Gastrocnemius medialis (tissue), 4 donors: ENCODE data around the gene CFAP46. TPM values are rescaled to one million over a fixed set of nuclear protein-coding genes. Genes with fewer than 3 reads are reported as not detected.

ENCODE experiments used
- ATAC-seq, 2 donors: fragments of 150-250 bp; one replicate each; pipeline ENCODE4 v1.9.1; 2016
- DNase-seq, 2 donors: peaks; one replicate each; pipeline ENCODE4 v3.0.0-alpha.2; 2019
- H3K27ac ChIP-seq, 4 donors: fragments of 200-600 bp; sonication (generic); 1 replicate in 1 of 4; 2 replicates in 3 of 4; pipeline ENCODE4 v1.5.1; 2016 to 2018; ENCODE audit warnings: mild to moderate bottlenecking in 2 of 4, moderate library complexity in 1 of 4
- H3K27me3 ChIP-seq, 3 donors: fragments of 200-600 bp; sonication (generic) in 2 of 3; 1 replicate in 1 of 3; 2 replicates in 2 of 3; pipeline versions ENCODE4 v1.5.1 to v1.6.0; 2016 to 2019; ENCODE audit warnings: mild to moderate bottlenecking in 1 of 3, moderate library complexity in 1 of 3
- H3K36me3 ChIP-seq, 2 donors: fragments of 200-600 bp; sonication (generic) in 1 of 2; one replicate each; pipeline ENCODE4 v1.5.1; 2017 to 2018
- H3K4me1 ChIP-seq, 2 donors: fragments of 200-600 bp; sonication (generic) in 1 of 2; one replicate each; pipeline ENCODE4 v1.5.1; 2016 to 2017; ENCODE audit warnings: mild to moderate bottlenecking in 2 of 2
- H3K4me3 ChIP-seq, 4 donors: fragments of 200-600 bp; sonication (generic) in 3 of 4; 1 replicate in 1 of 4; 2 replicates in 3 of 4; pipeline ENCODE4 v1.5.1; 2016 to 2019; ENCODE audit warnings: mild to moderate bottlenecking in 2 of 4
- H3K9me3 ChIP-seq, 3 donors: fragments of 200-600 bp; sonication (generic) in 2 of 3; 1 replicate in 1 of 3; 2 replicates in 2 of 3; pipeline ENCODE4 v1.5.1; 2016 to 2019
- CTCF ChIP-seq, 5 experiments: fragments of 450-650 bp in 3 of 5; fragments of 200-600 bp in 2 of 5; sonication (generic) in 2 of 5; IDR thresholded peaks in 4 of 5; conservative IDR thresholded peaks in 1 of 5; 1 replicate in 4 of 5; 2 replicates in 1 of 5; pipeline ENCODE4 v1.5.1; 2016 to 2019; ENCODE audit warnings: antibody characterized with exemption in 5 of 5, mild to moderate bottlenecking in 3 of 5, moderate library complexity in 3 of 5
- POLR2A ChIP-seq, 2 donors: fragments of 450-650 bp; IDR thresholded peaks; one replicate each; pipeline ENCODE4 v1.6.1; 2017; ENCODE audit warnings: antibody characterized with exemption in 2 of 2, mild to moderate bottlenecking in 2 of 2, moderate library complexity in 2 of 2
- in situ Hi-C, 4 donors: fragments of 200-750 bp; cut with MboI; loops; one replicate each; pipeline versions ENCODE4 v1.15.0 to v1.8.0; 2017; ENCODE audit warnings: low sequenced_read_pairs in 4 of 4
- intact Hi-C: fragments of 100-400 bp; cut with DNase I; formaldehyde crosslinking; loops from one replicate; pipeline ENCODE4 v1.15.1; 2023; ENCODE audit warnings: low total_unique reads
- total RNA-seq, 4 donors: library from RNA; depleted of rRNA; stranded (reverse); fragments of >200 nt; gene quantifications; one replicate each; pipeline versions ENCODE4 v1.1.0 to v1.2.3, GENCODE V29; 2016

CFAP46 gene
- total RNA-seq, 4 donors from 2014 or later: 4.2 to 27.9 (median 11.9) TPM

GRCh38 chr10:132870426-132870825, 71.9 kb downstream of the CFAP46 start:
- Histone ChIP-seq H3K27me3 (peaks cover 7 to 18% (median 9%) of the 10 kb centered on the region in 3 donors), H3K36me3 (no peaks in the 10 kb centered on the region), H3K9me3 (no peaks in the 10 kb centered on the region), H3K4me3 (no peak overlapping the region), H3K4me1 (no peaks in the 10 kb centered on the region), H3K27ac (no peak overlapping the region)
- ATAC-seq (no peak), DNase-seq (no peak)
- intact Hi-C loops: no loop called here
- TF ChIP-seq CTCF (IDR thresholded peaks at IDR 0.05 in 4 of 5, conservative IDR thresholded peaks at IDR 0.05 in 1 of 5) (no peak), POLR2A (IDR thresholded peaks at IDR 0.05) (no peak)
- in situ Hi-C loops: no loop called here

GRCh38 chr10:132869621-132870020, 72.7 kb downstream of the CFAP46 start:
- no peak for DNase-seq
- Histone ChIP-seq H3K4me1 (no peaks in the 10 kb centered on the region), H3K27ac (no peak overlapping the region), H3K27me3 (peaks cover 5 to 16% (median 13%) of the 10 kb centered on the region in 3 donors), H3K36me3 (no peaks in the 10 kb centered on the region), H3K9me3 (no peaks in the 10 kb centered on the region), H3K4me3 (no peak overlapping the region)
- no peak for ATAC-seq
- intact Hi-C loops (no loop called here), in situ Hi-C loops (no loop called here)
- no peak for TF ChIP-seq CTCF (IDR thresholded peaks at IDR 0.05 in 4 of 5, conservative IDR thresholded peaks at IDR 0.05 in 1 of 5)
- no peak for TF ChIP-seq POLR2A (IDR thresholded peaks at IDR 0.05)

GRCh38 chr10:132868995-132869394, 73.4 kb downstream of the CFAP46 start:
- H3K4me3 ChIP-seq: no peak overlapping the region
- no peak overlapping the region for H3K27ac ChIP-seq
- in situ Hi-C loops: no loop called here
- no peaks in the 10 kb centered on the region for H3K9me3 ChIP-seq
- H3K27me3 ChIP-seq: peaks cover 5 to 16% (median 13%) of the 10 kb centered on the region in 3 donors
- TF ChIP-seq POLR2A (IDR thresholded peaks at IDR 0.05): no peak
- no peak for TF ChIP-seq CTCF (IDR thresholded peaks at IDR 0.05 in 4 of 5, conservative IDR thresholded peaks at IDR 0.05 in 1 of 5)
- ATAC-seq (no peak), DNase-seq (no peak)
- no peaks in the 10 kb centered on the region for H3K36me3 ChIP-seq
- no peaks in the 10 kb centered on the region for H3K4me1 ChIP-seq
- intact Hi-C loops: no loop called here

- DNase-seq: peak in 1 of 2 donors; percentile 3
- no peak for ATAC-seq
Observed at GRCh38 chr10:132867801-132868644, 74.3 kb downstream of the CFAP46 start.

More at GRCh38 chr10:132867801-132868644, 74.3 kb downstream of the CFAP46 start:
- H3K9me3 ChIP-seq: no peaks in the 10 kb centered on the region
- H3K36me3 ChIP-seq: no peaks in the 10 kb centered on the region
- H3K4me3 ChIP-seq: no peak overlapping the region
- TF ChIP-seq CTCF (IDR thresholded peaks at IDR 0.05 in 4 of 5, conservative IDR thresholded peaks at IDR 0.05 in 1 of 5) (no peak), POLR2A (IDR thresholded peaks at IDR 0.05) (no peak)
- in situ Hi-C loops (no loop called here), intact Hi-C loops (no loop called here)
- H3K27ac ChIP-seq: no peak overlapping the region
- no peaks in the 10 kb centered on the region for H3K4me1 ChIP-seq
- peaks cover 14 to 21% (median 16%) of the 10 kb centered on the region in 3 donors for H3K27me3 ChIP-seq
